ENCODE results near the gene PRDM2. TPM values are rescaled to one million over a fixed set of nuclear protein-coding genes. Genes with fewer than 3 reads are reported as not detected.
A peak's percentile ranks its signal among the peaks of the same experiment; 100 is the strongest.

Gene PRDM2
- polyA plus RNA-seq, 1 donor (not counting 4 experiments of a cell fraction or from before 2014, with no cell fraction given) = 13.8 TPM

- Histone ChIP-seq H3K79me2 (ENCODE audit: control insufficient read depth, insufficient read depth, low read length) (no peaks in the 10 kb centered on the region), H3K4me2 (ENCODE audit: control insufficient read depth, extremely low read depth, insufficient read depth, low read depth, low read length) (no peak overlapping the region), H2AFZ (ENCODE audit: control insufficient read depth, low read length) (no peak overlapping the region), H3K4me3 (ENCODE audit: control insufficient read depth in 2 of 3, extremely low read depth in 1 of 3, insufficient read depth in 2 of 3, low read depth in 1 of 3, low read length in 3 of 3) (no peak overlapping the region), H3K9me1 (ENCODE audit: control insufficient read depth, extremely low read depth, insufficient read depth, low read length) (no peaks in the 10 kb centered on the region), H3K36me3 (ENCODE audit: control insufficient read depth in 2 of 2, extremely low read depth in 1 of 2, insufficient read depth in 2 of 2, low read length in 2 of 2) (no peaks in the 10 kb centered on the region), H3K4me1 (ENCODE audit: control insufficient read depth, extremely low read depth, insufficient read depth, low read length) (peaks cover 45% of the 10 kb centered on the region), H4K20me1 (ENCODE audit: control insufficient read depth, extremely low read depth, insufficient read depth, low read length) (no peaks in the 10 kb centered on the region), H3K27me3 (ENCODE audit: control insufficient read depth, extremely low read depth, insufficient read depth, low read length) (no peaks in the 10 kb centered on the region), H3K27ac (ENCODE audit: control insufficient read depth, insufficient read depth, low read length) (no peak overlapping the region), H3K9ac (ENCODE audit: control insufficient read depth, extremely low read depth, insufficient read depth, low read length) (no peak overlapping the region), H3K9me3 (ENCODE audit: control insufficient read depth, low read depth, low read length) (no peaks in the 10 kb centered on the region)
- DNase-seq (ENCODE audit: low read depth, low spot score) = no peak
- no peak for FAIRE-seq
- TF ChIP-seq EZH2 (IDR thresholded peaks at IDR 0.05; ENCODE audit: low read length) (no peak), CTCF (optimal IDR thresholded peaks at IDR 0.05 in 1 of 3, IDR thresholded peaks at IDR 0.05 in 1 of 3, conservative IDR thresholded peaks at IDR 0.05 in 1 of 3; ENCODE audit: extremely low read depth in 1 of 3, insufficient read depth in 2 of 3, low read length in 3 of 3) (no peak)
- dilution Hi-C loops (cut with MboI; ENCODE audit: extremely low pct_ligation_motif_present, low sequenced_read_pairs) = no loop called here
Observed at GRCh38 chr1:13662493-13662892, 37.5 kb upstream of the PRDM2 start.

GRCh38 chr1:13663969-13664368, 36.0 kb upstream of the PRDM2 start:
- no peaks in the 10 kb centered on the region for H4K20me1 ChIP-seq (ENCODE audit: control insufficient read depth, extremely low read depth, insufficient read depth, low read length)
- H3K9me1 ChIP-seq (ENCODE audit: control insufficient read depth, extremely low read depth, insufficient read depth, low read length) = no peaks in the 10 kb centered on the region
- peak overlapping the region in 1 of 3 experiments; percentile 5 for H3K4me3 ChIP-seq (ENCODE audit: control insufficient read depth in 2 of 3, extremely low read depth in 1 of 3, insufficient read depth in 2 of 3, low read depth in 1 of 3, low read length in 3 of 3)
- peak overlapping the region; percentile 74 for H3K27ac ChIP-seq (ENCODE audit: control insufficient read depth, insufficient read depth, low read length)
- FAIRE-seq (peak; percentile 69), DNase-seq (ENCODE audit: low read depth, low spot score) (no peak)
- no peaks in the 10 kb centered on the region for H3K27me3 ChIP-seq (ENCODE audit: control insufficient read depth, extremely low read depth, insufficient read depth, low read length)
- H3K4me1 ChIP-seq (ENCODE audit: control insufficient read depth, extremely low read depth, insufficient read depth, low read length) = peaks cover 45% of the 10 kb centered on the region
- H3K4me2 ChIP-seq (ENCODE audit: control insufficient read depth, extremely low read depth, insufficient read depth, low read depth, low read length) = peak overlapping the region; percentile 65
- no peaks in the 10 kb centered on the region for H3K36me3 ChIP-seq (ENCODE audit: control insufficient read depth in 2 of 2, extremely low read depth in 1 of 2, insufficient read depth in 2 of 2, low read length in 2 of 2)
- TF ChIP-seq EZH2 (IDR thresholded peaks at IDR 0.05; ENCODE audit: low read length) (no peak), CTCF (optimal IDR thresholded peaks at IDR 0.05 in 1 of 3, IDR thresholded peaks at IDR 0.05 in 1 of 3, conservative IDR thresholded peaks at IDR 0.05 in 1 of 3; ENCODE audit: extremely low read depth in 1 of 3, insufficient read depth in 2 of 3, low read length in 3 of 3) (no peak)
- peak overlapping the region; percentile 17 for H2AFZ ChIP-seq (ENCODE audit: control insufficient read depth, low read length)
- H3K9ac ChIP-seq (ENCODE audit: control insufficient read depth, extremely low read depth, insufficient read depth, low read length) = no peak overlapping the region
- H3K79me2 ChIP-seq (ENCODE audit: control insufficient read depth, insufficient read depth, low read length) = no peaks in the 10 kb centered on the region
- dilution Hi-C loops (cut with MboI; ENCODE audit: extremely low pct_ligation_motif_present, low sequenced_read_pairs) = no loop called here
- H3K9me3 ChIP-seq (ENCODE audit: control insufficient read depth, low read depth, low read length) = no peaks in the 10 kb centered on the region

Data from keratinocyte (primary cell).